Nephron progenitor cell (in vitro differentiated cells): ENCODE results near the gene CDKAL1.

Source experiments
- DNase-seq: peaks from one replicate; pipeline ENCODE4 v3.0.0; 2021
- H3K27ac Mint-ChIP-seq: 2 replicates; pipeline ENCODE4 v1.8.0; 2021; ENCODE audit warnings: mild to moderate bottlenecking, moderate library complexity, mixed read lengths
- H3K27me3 Mint-ChIP-seq: 2 replicates; pipeline ENCODE4 v1.8.0; 2021; ENCODE audit warnings: mild to moderate bottlenecking, low read depth, mixed read lengths; ENCODE audit not compliant: poor library complexity
- H3K36me3 Mint-ChIP-seq: 2 replicates; pipeline ENCODE4 v1.8.0; 2021; ENCODE audit warnings: low read depth, mixed read lengths
- H3K4me1 Mint-ChIP-seq: 2 replicates; pipeline ENCODE4 v1.8.0; 2021; ENCODE audit warnings: mixed read lengths
- H3K4me3 Mint-ChIP-seq: 2 replicates; pipeline ENCODE4 v1.8.0; 2021; ENCODE audit warnings: mild to moderate bottlenecking, moderate library complexity, mixed read lengths
- H3K9me3 Mint-ChIP-seq: 2 replicates; pipeline ENCODE4 v1.8.0; 2021; ENCODE audit warnings: mild to moderate bottlenecking, moderate library complexity, mixed read lengths
- CTCF ChIP-seq: fragments of 200-600 bp; sonication (generic); IDR thresholded peaks from 2 replicates; pipeline ENCODE4 v1.5.0; 2021; ENCODE audit warnings: antibody characterized with exemption

CDKAL1 gene

GRCh38 chr6:20652299-20653084 lies 118.2 kb downstream of the CDKAL1 start:
- Mint-ChIP-seq H3K4me1 (peaks cover 5% of the 10 kb centered on the region), H3K4me3 (no peak overlapping the region), H3K36me3 (peaks cover 29% of the 10 kb centered on the region), H3K27ac (no peak overlapping the region), H3K27me3 (no peaks in the 10 kb centered on the region), H3K9me3 (no peaks in the 10 kb centered on the region)
- no peak for DNase-seq
- TF ChIP-seq CTCF = no peak

GRCh38 chr6:20653085-20653479 lies 118.8 kb downstream of the CDKAL1 start:
- Mint-ChIP-seq H3K27ac (no peak overlapping the region), H3K4me1 (peaks cover 9% of the 10 kb centered on the region), H3K9me3 (no peaks in the 10 kb centered on the region), H3K4me3 (no peak overlapping the region), H3K36me3 (peaks cover 29% of the 10 kb centered on the region), H3K27me3 (no peaks in the 10 kb centered on the region)
- TF ChIP-seq CTCF = no peak
- DNase-seq = no peak

DNA sequence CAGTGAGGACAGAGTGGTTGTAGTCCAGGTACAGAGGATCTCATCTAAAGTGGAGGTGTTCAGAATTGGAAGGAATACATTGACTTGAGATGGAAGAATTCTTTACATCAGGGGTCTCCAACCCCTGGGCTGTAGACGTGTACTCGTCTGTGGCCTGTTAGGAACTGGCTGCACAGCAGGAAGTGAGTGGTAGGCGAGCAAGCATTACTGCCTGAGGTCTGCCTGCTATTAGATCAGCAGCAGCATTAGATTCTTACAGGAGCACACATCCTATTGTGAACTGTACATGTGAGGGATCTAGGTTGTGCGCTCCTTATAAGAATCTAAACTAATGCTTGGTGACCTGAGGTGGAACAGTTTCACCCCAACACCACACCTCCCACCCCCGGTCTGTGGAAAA lies 121.1 kb downstream of the CDKAL1 start:
- no peak for DNase-seq
- H3K4me3 Mint-ChIP-seq = no peak overlapping the region
- peaks cover 12% of the 10 kb centered on the region for H3K4me1 Mint-ChIP-seq
- H3K27me3 Mint-ChIP-seq = no peaks in the 10 kb centered on the region
- H3K36me3 Mint-ChIP-seq = peaks cover 13% of the 10 kb centered on the region
- no peaks in the 10 kb centered on the region for H3K9me3 Mint-ChIP-seq
- H3K27ac Mint-ChIP-seq = no peak overlapping the region
- no peak for TF ChIP-seq CTCF

- no peaks in the 10 kb centered on the region for H3K27me3 Mint-ChIP-seq
- no peak overlapping the region for H3K27ac Mint-ChIP-seq
- TF ChIP-seq CTCF = no peak
- H3K9me3 Mint-ChIP-seq = no peaks in the 10 kb centered on the region
- no peak for DNase-seq
- peaks cover 23% of the 10 kb centered on the region for H3K4me1 Mint-ChIP-seq
- H3K4me3 Mint-ChIP-seq = no peak overlapping the region
- H3K36me3 Mint-ChIP-seq = peaks cover 10% of the 10 kb centered on the region
These were observed 123.1 kb downstream of the CDKAL1 start for GRCh38 chr6:20657274-20657800.

- Mint-ChIP-seq H3K27me3 (no peaks in the 10 kb centered on the region), H3K36me3 (peaks cover 10% of the 10 kb centered on the region), H3K4me1 (peaks cover 30% of the 10 kb centered on the region), H3K4me3 (no peak overlapping the region), H3K27ac (no peak overlapping the region), H3K9me3 (no peaks in the 10 kb centered on the region)
- no peak for DNase-seq
- no peak for TF ChIP-seq CTCF
These were observed 123.8 kb downstream of the CDKAL1 start for GRCh38 chr6:20658053-20658452.

DNA sequence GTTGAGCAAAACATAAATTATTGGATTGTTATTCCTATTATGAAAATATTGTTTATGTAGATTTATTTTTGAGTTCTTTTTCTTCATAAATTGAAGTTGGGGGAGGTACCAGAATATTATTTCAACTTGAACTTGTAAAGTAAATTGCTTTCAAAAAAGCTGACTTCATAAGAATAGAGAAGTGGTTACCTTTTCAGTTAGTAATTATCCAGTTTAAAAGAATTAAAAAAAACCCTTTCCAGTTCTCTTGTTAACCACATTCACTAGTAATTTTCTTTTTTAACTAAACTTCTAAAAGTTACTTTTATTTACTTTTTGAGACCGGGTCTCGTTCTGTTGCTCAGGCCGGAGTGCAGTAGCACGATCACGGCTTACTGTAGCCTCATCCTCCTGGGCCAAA lies 124.3 kb downstream of the CDKAL1 start:
- H3K36me3 Mint-ChIP-seq = peaks cover 10% of the 10 kb centered on the region
- H3K27me3 Mint-ChIP-seq = no peaks in the 10 kb centered on the region
- H3K9me3 Mint-ChIP-seq = no peaks in the 10 kb centered on the region
- no peak overlapping the region for H3K4me3 Mint-ChIP-seq
- peaks cover 34% of the 10 kb centered on the region for H3K4me1 Mint-ChIP-seq
- no peak for DNase-seq
- TF ChIP-seq CTCF = no peak
- H3K27ac Mint-ChIP-seq = no peak overlapping the region
